Skin epidermis (tissue), 12 donors: ENCODE measurements around the gene FBXW8.
"Not testable (repeated sequence)": the region's sequence is repeated elsewhere in the genome, so short reads cannot be mapped to it uniquely, and the experiment has no call there.

Experiments
- H3K27ac ChIP-seq, 21 experiments: fragments of 200-600 bp; sonication (generic) in 11 of 21; one replicate each; pipeline ENCODE4 v1.5.0; 2020; ENCODE audit warnings: mild to moderate bottlenecking in 3 of 21, inconsistent platforms in 2 of 21, moderate library complexity in 2 of 21
- H3K4me3 ChIP-seq, 7 experiments: fragments of 200-600 bp; sonication (generic) in 2 of 7; one replicate each; pipeline ENCODE4 v1.5.0; 2020; ENCODE audit warnings: inconsistent platforms in 2 of 7, mild to moderate bottlenecking in 2 of 7, moderate library complexity in 1 of 7

The FBXW8 gene

GRCh38 chr12:117044790-117045159 is 134.0 kb downstream of the FBXW8 start:
- Histone ChIP-seq H3K27ac (peak overlapping the region in 1 of 21 experiments; percentile 53), H3K4me3 (no peak overlapping the region)

GRCh38 chr12:117045160-117046010 is 134.6 kb downstream of the FBXW8 start:
- H3K27ac ChIP-seq: peak overlapping the region in 3 of 21 experiments; percentile 3 to 53 (median 13)
- H3K4me3 ChIP-seq: no peak overlapping the region

GRCh38 chr12:117046011-117046369 is 135.2 kb downstream of the FBXW8 start:
- H3K27ac ChIP-seq: peak overlapping the region in 1 of 21 experiments; percentile 3
- no peak overlapping the region for H3K4me3 ChIP-seq

GRCh38 chr12:117046425-117046824 is 135.7 kb downstream of the FBXW8 start:
- Histone ChIP-seq H3K27ac (no peak overlapping the region), H3K4me3 (no peak overlapping the region)

GRCh38 chr12:117046861-117047530 is 136.2 kb downstream of the FBXW8 start:
- no peak overlapping the region for H3K4me3 ChIP-seq
- H3K27ac ChIP-seq: no peak overlapping the region

GRCh38 chr12:117047810-117048584 is 137.2 kb downstream of the FBXW8 start:
- no peak overlapping the region for H3K27ac ChIP-seq
- no peak overlapping the region for H3K4me3 ChIP-seq

- Histone ChIP-seq H3K4me3 (no peak overlapping the region), H3K27ac (no peak overlapping the region)
Measured at GRCh38 chr12:117048585-117048904, 137.8 kb downstream of the FBXW8 start.

GRCh38 chr12:117049295-117049694 is 138.5 kb downstream of the FBXW8 start:
- Histone ChIP-seq H3K4me3 (no peak overlapping the region), H3K27ac (no peak overlapping the region)

GRCh38 chr12:117050060-117050459 is 139.3 kb downstream of the FBXW8 start:
- Histone ChIP-seq H3K4me3 (no peak overlapping the region), H3K27ac (no peak overlapping the region)

GRCh38 chr12:117051380-117051779 is 140.6 kb downstream of the FBXW8 start:
- Histone ChIP-seq H3K4me3 (no peak overlapping the region), H3K27ac (no peak overlapping the region)

- Histone ChIP-seq H3K27ac (no peak overlapping the region), H3K4me3 (no peak overlapping the region)
Measured at GRCh38 chr12:117052386-117053049, 141.8 kb downstream of the FBXW8 start.

- H3K27ac ChIP-seq: no peak overlapping the region
- H3K4me3 ChIP-seq: no peak overlapping the region
Measured at GRCh38 chr12:117053050-117053400, 142.3 kb downstream of the FBXW8 start.

GRCh38 chr12:117053597-117054201 is 142.9 kb downstream of the FBXW8 start:
- no peak overlapping the region for H3K27ac ChIP-seq

GRCh38 chr12:117054279-117054678 is 143.5 kb downstream of the FBXW8 start:
- H3K4me3 ChIP-seq: no peak overlapping the region
- no peak overlapping the region for H3K27ac ChIP-seq

More at GRCh38 chr12:117053597-117054201, 142.9 kb downstream of the FBXW8 start:
- no peak overlapping the region for H3K4me3 ChIP-seq

- H3K4me3 ChIP-seq, H3K27ac ChIP-seq: not testable (repeated sequence)
Measured at GRCh38 chr12:117057626-117058025, 146.9 kb downstream of the FBXW8 start.

GRCh38 chr12:117058442-117059072 is 147.8 kb downstream of the FBXW8 start:
- H3K27ac ChIP-seq: no peak overlapping the region

GRCh38 chr12:117059156-117059555 is 148.4 kb downstream of the FBXW8 start:
- H3K4me3 ChIP-seq: no peak overlapping the region
- no peak overlapping the region for H3K27ac ChIP-seq

More at GRCh38 chr12:117058442-117059072, 147.8 kb downstream of the FBXW8 start:
- no peak overlapping the region for H3K4me3 ChIP-seq

GRCh38 chr12:117060246-117060928 is 149.6 kb downstream of the FBXW8 start:
- no peak overlapping the region for H3K4me3 ChIP-seq
- no peak overlapping the region for H3K27ac ChIP-seq

GRCh38 chr12:117060929-117061305 is 150.2 kb downstream of the FBXW8 start:
- H3K27ac ChIP-seq: no peak overlapping the region

More at GRCh38 chr12:117060929-117061305, 150.2 kb downstream of the FBXW8 start:
- H3K4me3 ChIP-seq: no peak overlapping the region
